DMS153 treated with DMSO at 0.1 percent for 48 hours (cell line): ENCODE data around the gene EPHB2.

Experiments used
- DNase-seq: peaks from one replicate; lab custom pipeline; 2025; ENCODE audit not compliant: unreplicated experiment; lab: John Stamatoyannopoulos, UW

The EPHB2 gene

DNA sequence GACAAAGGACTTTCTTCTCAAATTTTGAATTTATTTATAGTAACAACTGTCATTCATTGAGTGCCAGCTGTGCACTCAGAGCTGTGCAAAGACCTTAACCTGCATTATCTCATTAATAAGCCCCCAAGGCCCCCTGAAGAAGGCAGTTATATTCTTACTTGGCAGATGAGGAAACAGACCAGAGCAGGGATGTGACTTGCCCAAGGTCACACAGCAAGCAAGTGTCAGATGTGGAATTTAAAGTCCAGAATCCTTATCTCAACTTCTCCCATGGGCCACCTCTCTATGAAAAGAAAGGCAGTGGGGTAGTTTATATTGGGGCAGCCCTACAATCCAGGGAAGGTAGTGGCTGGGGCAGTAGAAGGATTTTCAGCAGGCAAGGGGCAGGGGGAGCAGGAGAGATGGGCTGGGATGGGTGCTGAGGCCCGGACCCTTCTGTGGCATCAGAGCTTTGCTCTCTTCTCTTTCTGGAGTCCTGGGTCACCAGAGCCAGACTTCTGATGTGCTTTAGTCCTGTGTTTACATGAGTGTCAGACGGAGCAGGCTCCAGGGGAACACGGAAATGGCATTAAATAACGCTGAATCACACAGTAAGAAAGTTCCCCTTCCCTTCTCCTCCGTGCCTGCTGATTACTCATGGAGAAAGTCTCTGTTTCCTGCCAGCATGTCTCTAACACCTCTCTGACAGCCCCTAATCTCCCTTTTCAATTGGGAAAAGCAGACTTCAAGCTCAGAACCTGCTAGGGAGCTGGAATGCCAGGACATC lies 39.5 kb downstream of the EPHB2 start:
- peak; percentile 48 for DNase-seq

DNA sequence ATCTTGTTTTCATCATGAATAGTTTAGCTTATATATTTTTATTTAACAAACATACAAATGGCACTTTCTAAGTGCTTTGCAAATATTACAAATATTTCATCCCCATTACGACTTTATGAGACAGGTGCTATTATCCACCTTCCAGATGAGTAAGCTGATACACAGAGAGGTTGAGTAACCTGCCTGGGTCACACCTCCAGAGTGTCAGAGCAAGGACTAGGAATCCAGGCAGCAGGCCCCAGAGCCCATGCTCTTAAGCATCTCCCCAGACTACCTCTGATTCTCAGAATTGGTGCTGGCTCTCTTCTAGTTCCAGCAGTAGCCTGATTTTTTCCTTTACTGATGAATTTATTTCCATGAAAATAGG lies 40.0 kb downstream of the EPHB2 start:
- DNase-seq, result peak; percentile 28

- peak; percentile 59 for DNase-seq
These were observed 40.5 kb downstream of the EPHB2 start for GRCh38 chr1:22751124-22751531.

DNA sequence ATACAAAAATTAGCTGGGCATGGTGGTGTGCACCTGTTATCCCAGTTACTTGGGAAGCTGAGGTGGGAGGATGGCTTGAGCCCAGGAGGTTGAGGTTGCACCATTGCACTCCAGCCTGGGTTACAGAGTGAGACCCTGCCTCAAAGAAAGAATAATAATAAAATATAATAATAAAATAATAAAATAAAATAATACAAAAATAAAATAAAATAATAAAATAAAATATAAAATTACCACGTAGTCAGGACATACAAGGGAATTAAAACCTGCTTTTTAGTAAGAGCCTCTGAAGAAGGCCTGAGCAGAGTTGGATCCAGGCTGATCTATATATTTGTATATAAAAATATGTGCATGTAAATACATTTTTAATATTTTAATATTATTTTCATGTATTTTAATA lies 41.7 kb downstream of the EPHB2 start:
- no peak for DNase-seq

DNA sequence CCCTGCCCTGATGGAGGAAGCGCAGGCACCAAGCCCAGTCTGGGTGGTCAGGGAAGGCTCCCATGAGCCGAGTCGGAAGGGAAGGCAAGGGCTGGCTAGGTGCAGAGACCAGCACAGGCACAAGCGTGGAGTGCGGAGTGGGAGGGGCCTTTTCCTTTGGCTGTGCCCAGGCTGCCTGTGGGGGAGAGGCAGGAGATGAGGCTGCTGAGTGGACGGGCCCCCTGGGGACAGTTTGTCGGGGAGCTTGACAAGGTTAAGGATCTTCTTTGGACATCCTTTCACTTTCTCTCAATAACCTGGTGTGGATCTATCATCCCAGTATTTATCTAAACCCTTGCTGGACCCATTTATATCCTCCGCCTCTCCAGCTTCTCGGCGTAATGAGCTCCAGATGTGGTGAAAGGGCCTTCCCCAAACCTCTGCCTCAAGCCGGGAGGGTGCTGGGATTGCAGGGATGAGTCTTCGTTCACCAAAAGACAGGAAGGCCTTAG lies 42.9 kb downstream of the EPHB2 start:
- DNase-seq, result no peak

- no peak for DNase-seq
These were observed 43.6 kb downstream of the EPHB2 start for GRCh38 chr1:22754106-22754768.

- DNase-seq, result no peak
These were observed 44.2 kb downstream of the EPHB2 start for GRCh38 chr1:22754824-22755223.

DNA sequence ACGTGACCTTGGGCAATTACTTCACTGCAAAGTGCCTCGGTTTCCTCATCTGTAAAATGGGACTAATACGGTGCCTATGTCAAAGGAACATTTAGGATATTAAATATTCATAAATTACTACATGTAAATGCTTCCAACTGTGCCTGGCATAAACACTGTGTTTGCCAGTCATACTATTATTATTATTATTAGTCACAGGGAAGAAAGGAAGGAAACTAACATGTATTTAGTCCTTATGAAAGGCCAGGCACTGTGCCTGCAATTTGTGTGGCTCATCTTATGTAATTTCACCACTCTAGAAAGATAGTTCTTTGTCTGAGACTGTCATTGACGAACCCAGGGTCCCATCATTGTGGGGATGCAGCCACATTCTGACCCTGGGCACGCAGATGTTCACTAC lies 45.0 kb downstream of the EPHB2 start:
- DNase-seq, result no peak

GRCh38 chr1:22756125-22756735 lies 45.6 kb downstream of the EPHB2 start:
- DNase-seq, result no peak

GRCh38 chr1:22760455-22760854 lies 49.8 kb downstream of the EPHB2 start:
- no peak for DNase-seq

GRCh38 chr1:22761101-22761500 lies 50.5 kb downstream of the EPHB2 start:
- DNase-seq, result no peak

- no peak for DNase-seq
These were observed 51.2 kb downstream of the EPHB2 start for GRCh38 chr1:22761821-22762220.

DNA sequence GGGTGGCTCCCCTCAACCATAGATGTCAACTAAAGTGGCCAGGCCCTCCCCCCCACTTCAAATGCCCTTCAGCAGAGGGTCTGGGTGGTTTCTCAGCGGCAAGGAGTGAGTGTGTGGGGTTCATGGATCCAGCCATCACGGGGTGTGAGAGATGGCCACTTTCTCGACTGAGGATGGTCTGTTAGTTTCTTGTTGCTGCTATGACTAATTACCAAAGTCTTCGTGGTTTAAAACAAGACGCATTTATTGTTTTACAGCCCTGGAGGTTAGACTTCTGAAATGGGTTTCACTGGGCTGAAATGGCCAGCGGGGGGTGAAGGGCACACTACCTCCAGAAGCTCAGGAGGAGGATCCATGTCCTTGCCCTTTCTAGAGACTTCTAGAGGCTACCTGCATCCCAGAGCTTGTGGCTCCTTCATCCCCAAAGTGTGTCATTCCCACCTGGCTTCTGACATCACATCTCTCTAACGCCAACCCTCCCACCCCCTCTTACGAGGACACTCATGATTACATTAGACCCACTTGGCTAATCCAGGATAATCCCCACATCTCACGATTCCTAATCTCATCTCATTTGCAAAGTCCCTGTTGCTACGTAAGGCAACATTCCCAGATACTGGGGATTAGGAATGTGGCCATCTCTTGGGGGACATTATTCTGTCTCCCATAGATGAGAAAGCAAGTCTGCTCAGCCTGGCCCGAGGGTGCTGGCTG lies 53.0 kb downstream of the EPHB2 start:
- no peak for DNase-seq

- no peak for DNase-seq
These were observed 57.2 kb downstream of the EPHB2 start for GRCh38 chr1:22767852-22768251.

GRCh38 chr1:22769932-22770331 lies 59.3 kb downstream of the EPHB2 start:
- no peak for DNase-seq

DNA sequence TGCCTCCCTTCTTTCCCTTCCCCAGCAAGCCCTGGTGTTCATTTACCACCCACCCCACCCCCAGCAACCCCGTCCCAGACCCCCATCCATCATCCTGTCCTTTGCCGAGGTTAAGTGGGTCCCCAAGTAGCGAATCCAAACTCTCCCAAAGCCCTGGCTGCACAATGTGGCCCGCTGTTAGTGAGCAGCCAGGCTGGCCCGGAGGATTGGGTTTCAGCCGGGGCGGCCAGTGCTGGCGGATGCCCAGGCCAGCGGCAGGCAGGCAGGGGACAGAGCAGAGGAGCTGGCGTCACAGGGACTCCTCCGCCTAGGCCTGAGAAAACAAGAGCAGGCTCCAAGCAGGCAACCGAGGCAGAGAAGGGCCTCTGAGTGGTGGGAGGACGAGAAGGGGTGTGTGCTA lies 61.4 kb downstream of the EPHB2 start:
- DNase-seq, result no peak

DNA sequence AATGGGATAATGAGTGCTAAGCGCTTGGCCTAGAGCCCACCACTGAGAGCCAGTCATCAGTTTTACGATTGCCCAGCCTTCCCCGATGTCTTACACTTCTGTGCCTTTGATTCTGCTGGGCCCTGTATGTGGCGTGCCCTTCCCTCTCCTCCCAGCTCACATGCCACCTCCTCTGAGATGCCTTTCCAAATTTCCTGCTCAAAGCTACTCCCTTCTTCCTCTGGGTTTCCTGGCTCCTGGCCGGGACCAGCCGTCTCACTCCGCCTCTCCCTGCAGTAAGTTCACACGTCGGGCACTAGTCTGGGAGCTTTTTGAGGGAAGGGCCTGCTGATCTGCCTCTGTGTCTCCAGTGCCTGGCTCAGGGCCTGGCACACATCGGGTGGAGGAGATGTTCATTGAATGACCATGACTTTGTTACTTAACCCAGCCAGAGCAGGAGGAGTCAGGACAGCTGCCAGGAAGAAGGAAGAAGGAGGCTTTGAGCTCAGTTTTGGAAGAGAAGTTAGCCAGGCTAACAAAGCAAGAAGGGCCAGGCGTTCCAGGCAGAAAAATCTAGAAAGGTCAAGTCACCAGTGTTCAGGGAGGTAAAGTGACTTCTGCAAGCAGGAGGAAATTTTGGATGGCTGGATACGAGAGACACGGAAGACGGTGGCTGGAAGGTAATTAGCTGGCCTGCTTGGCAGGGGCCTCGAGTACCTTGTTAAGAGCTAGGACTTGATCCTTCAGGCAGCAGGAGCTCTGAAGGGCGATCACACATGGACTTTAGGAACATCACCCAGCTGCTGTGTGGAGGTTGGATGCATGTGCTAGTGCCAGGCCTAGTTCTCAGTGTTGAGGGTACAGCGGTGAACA lies 63.6 kb downstream of the EPHB2 start:
- no peak for DNase-seq

DNA sequence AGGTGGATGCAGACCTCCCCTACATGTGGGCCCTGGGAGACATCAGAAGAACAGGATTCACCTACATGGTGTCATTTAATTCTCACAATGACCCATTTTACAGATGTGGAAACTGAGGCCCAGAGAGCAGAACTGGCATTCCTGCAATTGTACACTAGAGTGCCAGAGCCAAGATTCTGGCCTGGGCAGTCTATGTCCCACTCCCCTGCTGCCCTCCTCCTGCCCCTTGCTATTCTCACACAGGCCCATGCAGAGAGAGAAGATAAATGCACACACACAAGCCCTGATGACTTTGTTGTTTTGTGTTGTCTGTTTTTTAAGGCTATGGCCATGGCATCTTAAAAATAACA lies 64.2 kb downstream of the EPHB2 start:
- no peak for DNase-seq

DNA sequence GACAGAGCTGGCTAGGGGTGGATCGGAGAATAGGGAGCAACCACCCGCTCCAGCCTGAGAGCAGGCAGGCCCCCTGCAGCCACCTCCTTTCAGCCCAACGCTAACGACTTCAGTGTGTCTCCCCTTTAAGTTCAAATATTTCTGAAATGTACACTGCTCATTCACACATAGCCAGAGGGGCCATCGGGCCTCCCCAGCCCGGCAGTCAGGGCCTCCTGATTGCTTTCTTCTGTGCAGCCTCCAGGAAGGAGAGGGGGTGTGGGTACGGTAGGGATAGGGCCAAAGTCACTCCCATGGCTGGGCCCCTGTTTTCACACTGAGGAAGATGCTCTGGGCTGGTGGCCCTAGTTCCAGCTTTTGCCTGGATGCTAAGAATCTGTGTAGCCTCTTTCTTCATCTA lies 64.8 kb downstream of the EPHB2 start:
- DNase-seq, result no peak

- no peak for DNase-seq
These were observed 65.5 kb downstream of the EPHB2 start for GRCh38 chr1:22776035-22776613.
